GM19467 (cell line): ENCODE results near the gene FRMD4A.

ENCODE experiments used
- ATAC-seq: cut with Tn5 transposase; IDR thresholded peaks from one replicate; pipeline ENCODE4 v1.9.1; 2021; ENCODE audit warnings: mild to moderate bottlenecking, moderate library complexity; ENCODE audit not compliant: unreplicated experiment

FRMD4A gene

DNA sequence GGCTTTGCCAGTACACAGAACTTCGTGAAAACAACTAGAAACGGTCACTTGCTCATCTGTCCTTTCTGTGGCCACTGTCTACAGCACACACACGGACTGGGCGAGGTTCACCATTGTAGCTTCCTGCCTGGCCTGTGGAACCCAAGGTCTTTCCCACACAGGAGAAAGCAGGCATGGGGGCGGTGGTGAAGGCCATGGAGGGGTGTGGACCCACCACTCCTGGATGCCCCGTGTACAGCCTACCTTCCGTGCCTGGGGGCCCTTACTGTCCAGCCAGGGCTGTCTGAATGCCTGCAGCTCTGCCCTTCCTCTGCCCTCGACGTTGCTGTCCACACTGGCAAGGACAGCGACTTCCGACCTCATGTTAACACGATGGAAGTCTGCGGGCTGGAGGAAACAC is 635.1 kb downstream of the FRMD4A start:
- ATAC-seq: no peak

DNA sequence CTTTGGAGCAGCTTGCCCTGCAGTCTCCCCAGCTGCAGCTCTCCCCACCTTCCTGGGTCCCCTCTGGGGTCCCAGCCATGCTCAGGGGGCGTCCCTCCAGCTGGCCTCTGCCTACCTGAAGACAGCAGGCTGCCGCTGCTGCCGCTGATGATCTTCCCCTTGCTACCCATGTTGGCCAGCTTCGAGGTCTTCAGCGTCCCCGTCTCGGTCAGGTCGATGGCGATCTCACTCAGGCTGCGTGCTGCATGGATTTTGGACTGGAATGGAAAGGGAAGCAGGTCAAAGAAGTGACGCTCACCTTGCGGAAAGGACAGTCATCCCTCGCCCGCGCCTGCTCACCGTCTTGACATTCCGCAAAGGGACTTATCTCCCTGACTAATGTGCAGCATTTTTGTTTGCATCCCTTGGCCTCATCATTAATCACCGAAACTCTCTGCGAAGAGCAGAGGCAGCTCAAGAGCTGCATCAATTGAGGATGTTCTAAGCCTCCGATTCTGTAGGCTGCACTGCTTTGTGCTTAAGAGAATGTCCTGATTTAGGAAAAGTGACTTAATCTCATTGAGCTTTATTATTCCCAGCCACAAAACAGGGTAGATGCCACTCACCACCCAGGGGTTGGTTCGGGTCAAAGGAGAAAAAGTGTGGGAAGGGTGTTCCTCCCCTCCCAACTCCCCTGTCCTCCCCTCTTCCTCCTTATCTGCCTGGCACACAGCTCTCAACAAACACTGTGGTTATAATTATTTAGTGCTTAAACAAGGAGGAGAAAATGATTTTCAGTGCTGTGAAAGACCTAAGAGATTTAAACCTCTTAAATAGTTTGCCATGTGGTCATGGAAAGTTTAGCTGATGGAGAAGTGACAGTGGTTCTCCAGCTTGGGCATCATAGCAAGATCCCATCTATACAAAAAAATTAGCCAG is 636.7 kb downstream of the FRMD4A start:
- ATAC-seq: no peak

- no peak for ATAC-seq
Measured at GRCh38 chr10:13690281-13690825, 640.4 kb downstream of the FRMD4A start.

DNA sequence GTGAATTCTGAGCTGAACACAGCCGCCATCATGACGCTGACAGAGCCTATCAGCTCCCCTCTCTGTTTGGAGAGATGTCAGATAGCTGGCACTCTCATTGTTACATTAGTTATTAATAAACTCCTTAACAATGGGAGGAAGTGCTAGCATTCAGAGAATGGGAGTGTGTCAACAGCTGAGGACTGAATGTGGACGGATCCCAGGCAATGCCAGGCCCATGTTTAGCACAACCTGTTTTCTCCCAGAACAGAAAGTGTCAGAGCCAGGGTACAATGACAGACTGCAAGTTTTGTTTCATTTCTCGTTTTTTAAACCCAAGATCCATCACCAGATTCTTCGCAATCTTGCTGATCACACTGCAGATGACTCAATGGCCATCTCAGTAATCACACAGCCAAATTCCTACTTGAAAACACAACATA is 644.4 kb downstream of the FRMD4A start:
- no peak for ATAC-seq

DNA sequence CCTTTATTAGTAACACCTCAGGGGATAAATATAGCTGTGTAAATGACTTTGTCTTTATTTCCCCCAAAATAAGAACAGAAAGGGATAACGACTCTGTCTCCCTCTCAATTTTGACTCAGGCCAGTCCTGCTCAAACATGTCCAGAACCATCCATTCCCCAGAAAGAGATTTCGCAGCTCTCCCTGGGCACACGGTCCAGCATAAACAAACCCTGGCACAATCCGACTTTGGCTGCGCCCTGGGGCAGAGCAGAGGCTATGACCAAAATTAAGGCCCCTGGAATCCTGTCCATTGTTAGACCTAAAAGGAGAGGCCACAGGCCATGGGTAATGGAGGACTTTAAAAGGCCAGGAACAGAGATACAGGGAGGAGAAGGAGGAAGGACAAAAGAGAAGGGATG is 644.8 kb downstream of the FRMD4A start:
- ATAC-seq: no peak

- no peak for ATAC-seq
Measured at GRCh38 chr10:13684806-13685482, 645.8 kb downstream of the FRMD4A start.

GRCh38 chr10:13684252-13684791 is 646.4 kb downstream of the FRMD4A start:
- no peak for ATAC-seq

- no peak for ATAC-seq
Measured at GRCh38 chr10:13683017-13683416, 647.7 kb downstream of the FRMD4A start.

- ATAC-seq: no peak
Measured at GRCh38 chr10:13681960-13682359, 648.8 kb downstream of the FRMD4A start.

- ATAC-seq: no peak
Measured at GRCh38 chr10:13681528-13681927, 649.2 kb downstream of the FRMD4A start.

- ATAC-seq: no peak
Measured at GRCh38 chr10:13681095-13681494, 649.6 kb downstream of the FRMD4A start.

DNA sequence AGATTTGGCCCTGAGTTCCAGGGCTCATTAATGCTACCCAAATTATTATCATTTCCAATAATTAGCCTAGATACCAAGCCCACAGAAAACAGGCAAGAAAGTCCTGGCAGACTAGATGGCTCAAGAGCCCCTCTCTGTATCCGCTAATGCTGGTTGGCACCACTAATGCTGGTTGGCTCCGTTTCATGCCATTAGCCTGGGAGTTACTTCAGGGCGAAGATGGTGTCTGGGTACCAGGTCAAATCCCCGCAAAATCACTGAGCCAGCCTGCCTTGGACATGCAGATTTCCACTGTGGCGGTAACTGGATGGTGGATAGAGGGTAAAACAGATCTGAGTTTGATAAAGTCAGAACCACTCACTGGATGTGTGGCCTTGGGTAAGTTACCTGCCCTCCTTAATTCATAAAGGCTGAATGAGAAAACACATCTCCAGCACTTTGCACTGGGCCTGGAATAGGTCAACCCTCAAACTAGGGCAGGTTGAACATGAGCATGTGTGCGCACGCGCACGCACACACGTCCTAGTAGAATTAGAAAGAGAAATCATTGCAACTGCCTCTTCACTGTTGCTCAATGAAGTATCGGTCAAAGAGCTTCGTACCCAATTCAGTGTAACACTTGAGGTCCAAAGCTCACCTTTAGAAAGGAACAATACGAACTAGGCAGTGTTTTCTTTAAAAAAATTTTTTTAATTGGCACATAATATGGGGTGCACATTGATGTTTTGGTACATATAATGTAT is 652.5 kb downstream of the FRMD4A start:
- ATAC-seq: no peak

- ATAC-seq: no peak
Measured at GRCh38 chr10:13674645-13675588, 655.8 kb downstream of the FRMD4A start.

GRCh38 chr10:13673156-13673555 is 657.6 kb downstream of the FRMD4A start:
- ATAC-seq: no peak

DNA sequence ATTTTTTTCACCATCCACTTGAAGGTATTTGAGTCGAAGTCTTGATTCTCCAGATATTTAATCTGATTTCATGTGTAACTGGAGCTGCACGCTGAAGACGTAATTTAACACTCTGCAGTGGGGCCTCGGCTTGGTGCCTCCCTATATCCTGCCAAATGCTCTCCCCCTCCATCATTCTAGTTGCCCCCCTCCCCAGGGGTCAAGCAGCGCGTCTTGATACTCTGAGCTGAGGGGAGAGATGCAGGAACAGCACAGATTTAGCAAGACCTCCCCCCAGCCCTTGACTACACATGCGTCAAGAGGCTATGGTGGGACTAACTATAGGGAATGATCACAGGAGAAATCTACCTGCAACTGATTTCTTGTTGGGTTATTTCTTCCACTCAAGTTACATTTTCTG is 658.2 kb downstream of the FRMD4A start:
- ATAC-seq: no peak

DNA sequence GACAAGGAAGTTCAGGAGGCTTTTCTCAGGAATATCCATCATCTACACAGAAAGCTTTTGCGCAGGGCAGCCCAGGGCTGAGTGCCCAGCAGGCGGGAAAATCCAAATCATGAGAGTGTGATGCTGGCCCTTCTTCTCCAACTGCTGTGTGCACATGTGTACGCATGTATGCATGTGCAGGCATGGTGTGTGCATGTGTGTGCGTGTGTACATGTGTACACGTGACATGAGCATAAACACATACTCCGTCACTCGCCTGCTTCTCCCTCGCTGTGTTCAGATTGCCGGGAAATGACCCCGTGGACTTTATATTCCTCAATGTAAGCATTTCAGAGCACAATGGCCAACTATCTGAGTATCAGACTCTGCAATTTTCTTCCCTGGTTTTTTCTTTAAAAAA is 658.8 kb downstream of the FRMD4A start:
- no peak for ATAC-seq

GRCh38 chr10:13670311-13670710 is 660.4 kb downstream of the FRMD4A start:
- ATAC-seq: no peak

- no peak for ATAC-seq
Measured at GRCh38 chr10:13669901-13670300, 660.8 kb downstream of the FRMD4A start.

DNA sequence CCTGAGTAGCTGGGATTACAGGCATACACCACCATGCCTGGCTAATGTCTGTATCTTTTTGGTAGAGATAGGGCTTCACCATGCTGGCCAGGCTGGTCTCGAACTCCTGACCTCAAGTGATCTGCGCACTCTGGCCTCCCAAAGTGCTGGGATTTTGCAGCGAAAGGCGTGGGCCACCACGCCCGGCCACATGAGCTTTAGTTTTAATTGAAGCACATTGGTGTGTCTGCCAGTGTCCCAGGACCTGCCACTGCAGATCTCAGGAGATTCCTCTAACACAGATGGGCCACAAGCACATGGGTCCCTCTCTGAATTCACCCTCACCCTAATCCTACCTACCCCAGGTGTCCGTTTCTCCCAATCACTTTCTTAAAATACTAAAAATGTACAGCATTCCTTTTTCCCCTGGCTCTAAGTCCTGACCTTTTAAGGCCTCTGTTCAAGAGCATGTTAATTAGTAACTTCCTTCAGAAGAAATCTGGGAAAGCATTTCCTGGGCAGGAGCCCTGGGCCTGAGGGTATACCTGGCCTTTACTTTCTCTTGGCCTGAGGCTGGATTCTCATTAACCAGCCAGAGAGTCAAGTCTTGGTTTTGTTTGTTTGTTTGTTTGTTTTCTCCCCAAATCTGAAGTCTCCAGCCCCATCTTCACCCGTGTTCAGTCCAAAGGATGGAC is 661.4 kb downstream of the FRMD4A start:
- ATAC-seq: no peak
